Left colon (tissue), 2 donors: ENCODE measurements around the gene FANCC. TPM values are rescaled to one million over a fixed set of nuclear protein-coding genes. Genes with fewer than 3 reads are reported as not detected.
"Not testable (repeated sequence)": the region's sequence is repeated elsewhere in the genome, so short reads cannot be mapped to it uniquely, and the experiment has no call there.

Source experiments
- ATAC-seq: fragments of 200-7000 bp; cut with Tn5 transposase; one replicate; pipeline ENCODE4 v1.9.1; 2020; ENCODE audit warnings: mild to moderate bottlenecking, moderate library complexity
- DNase-seq, 2 donors: peaks; one replicate each; pipeline ENCODE4 v3.0.0-alpha.2; 2020
- intact Hi-C, 2 donors: fragments of 100-400 bp; cut with DNase I in 1 of 2; cut with micrococcal nuclease in 1 of 2; formaldehyde crosslinking; loops; one replicate each; pipeline versions ENCODE4 v1.11.2 to v1.14.0; 2022; cut with DNase I, micrococcal nuclease
- total RNA-seq, 2 donors: library from RNA; stranded (reverse); fragmentation: NEBNext Ultra II Directional; extraction: Animal tissue kit (Norgen Biotek cat#: 25700); gene quantifications; one replicate each; pipeline ENCODE4 v1.2.1, GENCODE V29; 2021
- donor health status: DM: no; HTN: no; CAD: no.
- donor health status: DM: yes; HTN: yes; CAD: no.

FANCC gene
- total RNA-seq, 2 donors from 2014 or later: 12.7 to 13.8 TPM

DNA sequence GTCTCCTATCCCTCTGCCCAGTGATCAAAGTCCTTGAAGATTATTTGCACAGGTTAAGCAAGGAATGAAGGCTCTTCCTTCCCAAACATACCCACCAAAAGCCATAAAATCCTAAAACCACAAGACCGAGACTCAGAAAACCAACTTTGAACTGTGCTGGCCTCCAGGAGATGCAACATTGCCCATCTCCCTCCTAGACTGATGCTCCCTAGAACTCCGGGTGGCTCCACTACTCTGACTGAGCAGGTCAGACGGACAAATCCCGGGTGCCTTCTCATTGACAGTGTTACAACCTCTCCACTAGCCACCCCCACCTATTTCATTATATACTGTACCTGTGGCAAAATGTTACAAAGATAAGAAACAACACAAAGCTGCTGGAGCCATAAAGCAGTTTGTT lies 110.1 kb downstream of the FANCC start:
- DNase-seq (no peak), ATAC-seq (peak; percentile 72)
- intact Hi-C loops: no loop called here

DNA sequence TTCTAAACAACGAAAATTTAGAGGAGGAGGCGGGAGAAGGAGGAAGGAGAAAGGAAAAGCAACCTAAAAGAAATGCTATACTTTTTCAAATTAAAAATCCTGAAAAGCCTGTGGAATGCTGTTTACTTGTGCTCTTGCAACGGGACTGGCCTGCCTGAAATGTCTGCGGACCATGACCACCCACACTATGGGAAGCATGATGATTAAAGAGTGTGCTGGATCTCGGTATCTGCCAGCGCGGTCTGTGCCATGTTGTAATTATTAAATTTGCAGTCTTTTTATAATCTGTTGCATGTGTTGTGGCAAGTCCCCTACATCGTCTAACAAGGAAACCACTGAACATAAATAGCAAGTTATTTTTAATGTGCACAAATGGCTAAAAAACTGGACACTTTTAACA lies 111.4 kb downstream of the FANCC start:
- ATAC-seq: no peak
- intact Hi-C loops: no loop called here
- DNase-seq: no peak

DNA sequence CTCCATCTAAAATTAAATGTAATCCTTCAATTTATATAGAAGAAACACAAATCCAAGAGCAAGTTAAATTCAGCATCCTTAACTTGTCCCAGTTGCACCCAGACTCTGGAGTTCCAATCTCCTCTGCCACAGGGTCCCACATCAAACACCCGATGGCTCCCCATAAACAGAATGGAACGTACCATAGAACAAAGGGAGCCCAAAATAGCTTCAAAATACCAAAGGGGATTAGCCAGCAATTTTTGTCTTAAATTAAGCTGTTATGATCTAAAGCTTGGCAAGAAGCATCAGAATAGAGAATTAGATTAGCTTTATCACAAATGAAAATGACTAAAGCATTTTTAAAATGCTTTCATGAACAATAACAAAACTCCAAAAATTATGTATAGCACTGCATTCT lies 112.8 kb downstream of the FANCC start:
- ATAC-seq (no peak), DNase-seq (no peak)
- intact Hi-C loops: no loop called here

DNA sequence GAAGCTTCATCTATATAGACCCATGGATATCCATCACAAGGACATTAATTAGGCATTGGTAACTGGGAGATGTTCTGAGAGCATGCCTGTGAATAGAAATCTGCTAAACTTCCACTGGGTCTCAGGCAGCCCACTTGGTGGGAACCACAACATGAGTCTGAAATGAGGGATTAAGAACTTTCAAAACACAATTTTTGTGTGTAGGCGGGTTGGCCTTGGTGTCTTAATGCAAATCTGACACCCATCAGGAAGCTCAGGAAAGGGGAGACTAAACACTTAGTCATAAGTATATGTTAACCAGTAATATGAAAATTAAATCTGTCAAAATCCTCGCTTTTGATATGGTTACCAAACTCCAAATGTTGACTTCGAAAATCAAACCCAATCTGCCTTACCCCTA lies 113.2 kb downstream of the FANCC start:
- no peak for DNase-seq
- no peak for ATAC-seq
- intact Hi-C loops: no loop called here

DNA sequence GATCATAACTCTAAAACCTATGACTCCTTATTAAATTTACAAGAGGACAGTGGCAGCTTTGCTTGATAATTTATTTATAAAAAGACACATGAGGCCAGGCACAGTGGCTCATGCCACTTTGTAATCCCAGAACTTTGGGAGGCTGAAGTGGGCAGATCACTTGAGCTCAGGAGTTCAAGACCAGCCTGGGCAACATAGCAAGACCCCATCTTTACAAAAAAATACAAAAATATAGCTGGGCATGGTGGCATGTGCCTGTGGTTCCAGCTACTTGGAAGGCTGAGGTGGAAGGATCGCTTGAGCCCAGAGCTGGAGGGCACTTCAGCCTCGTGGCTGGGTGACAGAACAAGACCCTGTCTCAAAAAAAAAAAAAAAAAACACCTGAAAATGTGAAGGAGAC lies 114.5 kb downstream of the FANCC start:
- intact Hi-C loops, DNase-seq, ATAC-seq: not testable (repeated sequence)

DNA sequence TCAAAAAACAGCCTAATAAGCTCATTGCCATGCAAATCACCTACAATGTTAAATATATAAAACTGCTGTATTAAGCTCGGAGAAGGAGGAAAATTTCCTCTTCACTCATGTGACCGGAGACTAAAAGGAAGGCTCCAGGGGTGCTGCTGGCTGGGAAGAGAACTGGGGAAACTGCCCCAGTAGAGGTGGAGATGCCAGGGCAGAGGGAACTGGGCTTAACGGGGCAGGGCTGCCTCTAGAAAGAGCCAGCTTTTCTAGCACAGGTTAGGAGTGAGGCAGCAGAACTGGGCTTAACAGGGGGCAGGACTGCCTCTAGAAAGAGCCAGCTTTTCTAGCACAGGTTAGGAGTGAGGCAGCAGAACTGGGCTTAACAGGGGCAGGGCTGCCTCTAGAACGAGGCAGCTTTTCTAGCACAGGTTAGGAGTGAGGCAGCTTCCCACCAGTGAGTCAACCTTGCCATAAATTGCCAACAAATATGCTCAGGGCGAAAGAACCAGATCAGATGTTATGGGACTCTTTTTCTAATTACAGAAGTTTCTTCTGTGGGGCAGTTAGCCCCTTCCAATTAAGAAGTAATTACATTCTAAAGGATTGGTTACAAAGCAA lies 115.3 kb downstream of the FANCC start:
- intact Hi-C loops: no loop called here
- DNase-seq (no peak), ATAC-seq (no peak)

DNA sequence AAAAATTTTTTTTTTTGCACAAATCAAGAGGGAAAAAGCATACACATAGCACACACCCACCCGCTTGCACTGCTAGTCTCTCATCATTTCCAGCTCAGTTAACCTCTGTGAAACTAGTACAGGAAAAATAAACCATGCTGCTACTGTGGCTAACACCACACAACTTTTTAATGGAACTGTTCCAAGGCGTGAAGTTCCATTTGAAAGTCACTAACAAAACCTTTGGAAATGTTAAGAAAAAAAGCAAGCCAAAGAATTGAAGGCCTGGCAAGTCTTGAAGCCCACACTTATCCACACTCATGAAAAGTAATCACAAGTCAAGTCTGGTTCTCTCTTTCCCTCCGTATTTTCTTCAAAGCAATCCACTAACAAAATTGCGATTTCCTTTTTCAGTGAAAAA lies 116.3 kb downstream of the FANCC start:
- no peak for DNase-seq
- intact Hi-C loops: no loop called here
- ATAC-seq: no peak

DNA sequence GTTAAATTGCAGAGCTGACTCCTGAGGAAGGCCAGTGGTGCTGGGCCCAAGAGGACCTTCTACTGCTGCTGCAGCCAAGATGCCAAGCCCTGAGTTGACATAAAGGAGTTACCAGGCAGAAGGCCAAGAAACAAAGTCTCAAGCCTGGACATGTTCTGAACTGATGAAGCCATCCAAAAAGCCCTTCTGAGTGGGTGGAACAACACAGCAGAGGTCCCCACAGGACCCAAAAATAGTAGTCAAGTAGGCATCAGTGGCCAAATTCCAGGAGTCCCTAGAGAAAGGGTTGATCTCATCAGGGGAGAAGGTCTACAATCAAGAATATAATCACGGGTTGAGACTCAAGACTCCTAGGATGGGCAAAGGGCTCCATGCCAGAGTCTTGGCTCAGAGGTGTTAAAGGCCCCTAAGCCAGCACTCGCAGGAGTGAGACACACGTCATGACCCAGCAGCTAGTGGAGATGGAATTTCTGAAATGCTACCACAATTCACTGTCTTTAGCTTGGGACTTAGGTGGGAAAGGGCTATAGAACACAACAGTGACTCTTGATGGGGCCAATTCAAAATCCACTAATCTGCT lies 119.7 kb downstream of the FANCC start:
- intact Hi-C loops: no loop called here
- ATAC-seq (no peak), DNase-seq (no peak)

DNA sequence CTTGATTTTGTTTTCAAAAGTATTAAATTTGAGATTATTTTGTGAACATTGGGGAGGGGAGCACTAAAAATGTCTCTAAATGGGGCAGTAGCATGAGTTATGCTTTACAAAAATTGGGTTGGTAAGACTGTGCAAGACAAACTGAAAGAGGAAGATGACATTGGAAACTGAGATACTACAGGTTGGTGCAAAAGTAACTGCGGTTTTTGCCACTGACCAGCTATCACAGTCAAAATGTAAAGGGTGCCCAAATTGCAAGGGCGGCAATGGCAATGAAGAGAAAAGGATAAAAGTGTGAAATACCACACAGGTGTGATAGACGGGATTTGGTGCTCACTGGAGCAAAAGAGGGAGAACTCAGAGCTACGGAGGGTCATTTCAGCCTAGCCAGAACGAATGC lies 124.0 kb downstream of the FANCC start:
- intact Hi-C loops: no loop called here
- no peak for DNase-seq
- no peak for ATAC-seq

DNA sequence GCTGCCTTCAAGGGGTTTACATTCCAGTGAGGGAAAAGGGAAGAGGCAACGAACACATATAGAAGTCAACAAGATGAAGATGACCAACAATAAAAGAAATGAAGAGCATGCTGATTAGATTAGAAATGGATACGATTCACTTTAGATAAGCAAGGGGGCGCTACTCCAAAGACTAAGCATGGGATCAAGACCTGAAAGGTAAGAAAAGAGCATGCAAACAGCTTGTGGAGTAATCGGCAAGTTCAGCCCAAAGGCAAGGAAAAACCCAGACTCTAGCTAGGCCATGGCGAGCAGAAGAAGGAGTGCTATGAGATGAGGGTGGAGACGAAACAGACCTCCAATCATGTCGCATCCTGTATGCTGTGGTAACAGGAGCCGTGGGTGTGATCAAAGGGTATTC lies 124.4 kb downstream of the FANCC start:
- intact Hi-C loops: no loop called here
- no peak for ATAC-seq
- no peak for DNase-seq

DNA sequence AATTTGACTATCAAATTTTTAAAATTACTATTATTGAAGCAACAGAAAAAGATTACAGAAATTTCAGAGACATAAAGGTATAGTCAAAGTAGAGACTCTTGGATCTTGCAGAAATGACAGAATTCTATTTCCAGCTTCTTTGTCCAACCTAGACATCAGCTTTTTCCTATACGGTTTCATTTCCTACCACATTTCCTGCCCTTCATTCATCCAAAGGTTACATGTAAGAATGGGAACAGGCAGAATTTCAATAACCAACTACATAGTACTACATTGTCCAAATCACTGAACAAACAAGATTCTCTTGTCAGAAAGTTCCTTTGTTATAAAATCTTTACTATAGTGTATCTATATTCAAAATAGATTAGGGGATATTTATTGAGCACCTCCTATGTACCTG lies 124.9 kb downstream of the FANCC start:
- intact Hi-C loops: no loop called here
- ATAC-seq: no peak
- DNase-seq: no peak

DNA sequence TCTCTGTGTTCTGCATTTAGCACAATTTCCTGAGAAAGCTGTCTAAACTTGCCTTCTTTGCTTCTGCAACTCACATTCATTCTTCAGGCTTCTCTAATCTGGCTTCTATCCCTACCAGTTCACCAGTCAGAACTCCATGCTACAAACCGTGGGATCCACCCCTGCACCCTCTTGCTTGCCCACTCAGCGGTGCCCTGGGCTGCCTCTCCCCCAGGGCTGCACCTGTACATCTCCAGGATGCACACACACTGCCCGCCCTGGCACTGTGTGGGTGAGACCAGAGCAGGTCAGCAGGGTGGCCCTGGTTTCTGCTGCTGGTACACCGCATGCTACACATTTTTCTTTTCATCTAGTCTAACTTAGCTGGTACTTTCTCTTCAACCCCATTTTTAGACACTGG lies 127.1 kb downstream of the FANCC start:
- no peak for ATAC-seq
- no peak for DNase-seq
- intact Hi-C loops: no loop called here

DNA sequence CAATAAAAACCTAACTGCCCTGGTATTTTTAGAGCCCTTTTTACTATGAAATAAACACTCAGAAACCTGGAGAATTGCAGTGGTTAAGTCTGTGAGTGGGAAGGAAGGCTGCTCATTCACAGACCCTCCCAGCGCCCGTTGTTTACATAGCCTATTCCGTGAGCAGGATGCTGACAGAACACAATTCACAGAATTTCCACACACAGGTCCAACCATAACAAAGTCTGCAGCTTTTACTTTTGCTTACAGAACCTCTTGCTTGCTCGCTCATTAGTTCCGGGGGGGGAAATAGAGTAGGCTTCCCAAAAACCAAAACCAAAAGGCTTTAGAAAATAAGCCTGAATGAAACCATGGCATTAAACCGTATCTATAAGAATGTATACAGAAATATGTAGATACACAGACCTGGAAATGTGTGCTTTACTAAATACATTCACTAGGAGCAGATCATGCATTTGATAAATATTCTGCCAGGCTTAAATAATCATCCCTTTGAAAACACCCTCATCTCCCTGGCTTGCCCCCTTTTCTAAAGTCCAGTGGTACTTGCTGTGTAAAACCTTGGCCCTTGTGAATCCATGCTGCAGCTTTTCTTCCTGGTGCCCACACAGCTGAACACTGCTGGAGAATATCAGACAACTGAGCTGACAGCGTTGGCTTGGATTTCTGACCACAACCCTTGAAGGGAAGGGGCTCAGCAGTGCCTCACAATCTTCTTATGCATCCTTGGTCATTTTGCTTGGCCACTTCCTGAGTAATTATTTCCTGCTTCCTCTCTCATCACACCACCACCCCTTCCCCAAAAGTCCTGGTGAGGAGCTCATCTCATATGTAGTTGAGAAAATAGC lies 128.0 kb downstream of the FANCC start:
- no peak for DNase-seq
- intact Hi-C loops: no loop called here
- ATAC-seq: no peak

DNA sequence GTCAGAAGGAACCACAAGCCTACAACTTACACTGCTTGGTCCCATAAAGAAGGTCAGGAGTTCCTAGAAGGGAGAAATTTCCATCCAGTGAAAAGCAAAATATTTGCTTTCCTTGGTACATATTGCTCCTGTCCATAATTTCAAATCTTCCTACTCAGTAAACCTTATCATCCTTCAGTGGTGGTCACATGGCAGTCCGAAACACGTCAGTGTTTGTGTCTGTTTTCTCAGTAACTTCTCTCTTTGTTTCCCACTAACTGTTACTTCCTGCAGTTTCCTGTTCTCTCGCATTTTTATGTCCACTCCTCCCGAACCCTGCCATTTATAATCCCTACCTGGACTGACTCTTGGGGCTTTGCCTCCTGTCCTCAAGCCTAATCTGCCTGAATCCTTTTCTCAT lies 129.1 kb downstream of the FANCC start:
- intact Hi-C loops: no loop called here
- no peak for DNase-seq
- no peak for ATAC-seq

DNA sequence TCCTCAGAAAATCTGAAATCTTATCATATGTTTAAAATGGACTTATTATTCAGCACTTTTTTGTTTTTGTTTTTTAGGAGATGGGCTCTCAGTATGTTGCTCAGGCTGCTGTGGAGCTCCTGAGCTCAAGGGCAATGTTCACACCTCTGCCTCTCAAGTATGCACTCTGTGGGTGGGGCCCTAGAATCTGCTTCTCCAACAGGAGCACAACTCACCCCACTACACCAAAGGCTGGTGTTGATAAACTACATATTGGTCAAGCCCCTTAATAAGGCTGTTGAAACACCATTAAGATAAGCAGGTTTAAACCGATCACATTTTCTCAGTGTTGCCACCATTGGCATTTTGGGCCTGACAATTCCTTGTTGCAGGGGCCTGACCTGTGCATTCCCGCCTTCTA lies 131.6 kb downstream of the FANCC start:
- ATAC-seq: no peak
- DNase-seq: no peak
- intact Hi-C loops: no loop called here

DNA sequence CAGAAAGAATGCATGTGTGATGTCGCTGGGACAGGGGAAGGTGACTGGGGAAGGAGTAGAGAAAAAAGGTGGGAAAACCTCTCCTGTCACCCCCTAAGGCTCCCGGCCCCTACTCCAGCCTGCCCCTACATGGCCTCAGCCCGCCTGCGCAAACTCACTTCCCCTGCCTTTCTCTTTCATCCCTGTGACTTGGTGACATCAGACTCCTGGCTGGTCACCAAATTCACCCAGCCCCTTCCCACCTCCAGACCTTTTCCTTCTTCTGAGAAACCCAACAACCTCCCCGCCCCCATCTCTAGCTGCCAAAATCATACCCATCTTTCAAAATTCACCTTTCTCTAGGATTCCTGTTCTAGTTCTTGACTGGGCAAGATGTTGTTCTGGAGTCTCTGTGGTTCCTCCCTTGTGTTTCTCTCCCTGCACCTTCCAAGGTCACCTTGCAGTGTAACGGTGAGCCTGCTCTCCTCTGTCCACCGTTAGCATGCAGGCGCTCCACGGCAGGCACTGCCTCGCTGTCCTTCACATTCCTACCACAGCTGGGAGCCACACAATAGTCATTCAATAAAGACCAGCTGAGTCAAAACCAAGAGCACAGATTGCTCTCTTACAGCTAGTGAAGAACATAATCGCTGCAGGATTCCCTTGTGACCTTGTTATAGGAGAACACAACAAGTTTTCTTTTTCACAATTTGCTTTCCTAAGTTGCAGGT lies 134.5 kb downstream of the FANCC start:
- intact Hi-C loops: no loop called here
- DNase-seq: no peak
- no peak for ATAC-seq

DNA sequence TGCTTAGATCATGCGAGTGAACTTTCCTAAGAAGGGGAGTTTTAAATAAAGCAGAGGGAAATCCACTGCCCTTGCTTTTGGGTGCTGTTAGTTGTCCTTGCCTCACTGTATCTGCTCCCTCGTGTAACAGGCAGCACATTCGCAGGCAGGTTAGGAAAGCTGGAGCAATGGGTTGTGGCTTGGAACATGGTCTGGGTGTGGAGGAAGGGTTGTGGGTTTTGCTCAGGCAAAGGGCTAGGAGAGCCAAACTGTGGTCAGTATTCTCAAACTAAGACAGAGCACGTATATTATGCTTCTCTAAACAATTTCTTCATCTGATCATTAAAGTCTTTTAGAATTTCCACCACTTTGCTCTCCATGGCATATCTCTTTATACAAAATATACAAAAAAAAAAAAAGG lies 135.7 kb downstream of the FANCC start:
- intact Hi-C loops: no loop called here
- no peak for ATAC-seq
- DNase-seq: no peak

DNA sequence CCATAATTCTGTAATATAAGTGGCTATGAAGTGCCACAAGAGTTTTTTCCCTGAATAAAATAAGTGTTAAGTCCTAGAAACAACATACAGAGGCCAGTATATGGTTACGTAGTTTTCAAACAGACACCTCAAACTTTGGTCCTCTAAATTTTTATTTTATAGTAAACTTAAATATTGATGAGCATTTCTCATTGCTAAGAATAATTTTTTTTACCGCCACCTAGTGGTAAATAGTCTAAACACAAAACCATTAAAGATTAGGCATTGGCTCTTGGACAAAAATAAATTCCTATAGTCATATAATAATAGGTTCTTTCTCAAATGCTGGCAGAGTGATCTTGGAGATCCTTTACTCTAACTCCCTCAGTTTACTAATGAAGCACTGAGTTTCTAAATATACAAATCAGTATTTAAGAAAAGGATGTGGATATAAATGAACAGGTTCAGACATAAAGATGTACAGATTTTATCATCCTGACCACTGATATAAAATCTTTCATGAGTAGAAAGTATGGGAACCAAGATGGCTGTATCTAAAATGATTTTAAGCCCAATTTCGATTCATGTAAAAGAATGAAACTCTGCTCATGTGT lies 136.2 kb downstream of the FANCC start:
- DNase-seq: no peak
- ATAC-seq: no peak
- intact Hi-C loops: no loop called here

DNA sequence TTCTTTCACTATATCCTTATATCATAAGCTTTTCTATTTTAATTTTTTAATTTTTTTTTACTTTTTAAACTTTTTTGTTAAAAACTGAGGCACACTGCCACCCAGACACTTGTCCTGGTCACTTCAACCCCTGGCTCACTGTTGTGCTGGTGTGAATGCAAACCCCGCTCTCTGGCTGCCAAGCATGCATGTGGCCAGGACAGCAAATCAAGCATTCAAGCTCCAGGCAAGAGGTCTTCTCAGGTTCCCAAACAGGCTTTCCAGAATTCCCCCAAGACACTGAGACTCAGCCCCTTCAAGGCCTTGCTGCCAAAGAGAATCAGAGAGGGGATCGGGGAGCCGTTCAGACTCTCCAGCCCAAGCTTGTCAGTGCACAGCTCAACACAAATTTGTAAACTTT lies 139.9 kb downstream of the FANCC start:
- ATAC-seq (no peak), DNase-seq (no peak)
- intact Hi-C loops: no loop called here
